Measurements from ENCODE around the gene RRBP1.

RRBP1 gene

DNA sequence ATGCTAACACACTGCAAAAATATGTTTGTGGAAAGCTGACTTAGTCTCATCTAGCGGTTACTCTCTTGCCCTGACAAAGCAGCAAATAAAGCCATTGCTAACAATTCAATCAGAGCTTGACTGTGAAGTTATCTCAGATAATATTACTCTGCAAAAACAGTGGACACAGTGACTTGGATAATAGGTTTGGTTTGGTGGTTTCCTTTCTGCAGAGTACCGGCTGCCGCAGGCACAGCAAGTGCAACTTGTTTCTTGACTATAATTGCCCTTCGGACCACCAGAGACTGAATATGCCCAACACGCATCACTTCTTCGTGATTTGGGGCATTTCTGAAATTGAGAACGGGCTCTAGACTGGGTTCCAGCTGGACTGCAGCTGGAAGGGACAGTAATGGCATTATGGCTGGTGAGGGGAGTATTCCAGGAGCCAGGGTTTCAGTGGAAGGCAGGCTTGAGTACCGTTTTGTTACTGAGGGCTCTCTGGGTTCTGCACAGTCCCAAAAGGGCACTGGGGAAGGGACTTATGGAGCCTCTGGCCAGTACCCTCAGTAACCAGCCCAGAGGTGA is 72.1 kb downstream of the RRBP1 start:
- no peak for DNase-seq (ENCODE audit: low spot score)

DNA sequence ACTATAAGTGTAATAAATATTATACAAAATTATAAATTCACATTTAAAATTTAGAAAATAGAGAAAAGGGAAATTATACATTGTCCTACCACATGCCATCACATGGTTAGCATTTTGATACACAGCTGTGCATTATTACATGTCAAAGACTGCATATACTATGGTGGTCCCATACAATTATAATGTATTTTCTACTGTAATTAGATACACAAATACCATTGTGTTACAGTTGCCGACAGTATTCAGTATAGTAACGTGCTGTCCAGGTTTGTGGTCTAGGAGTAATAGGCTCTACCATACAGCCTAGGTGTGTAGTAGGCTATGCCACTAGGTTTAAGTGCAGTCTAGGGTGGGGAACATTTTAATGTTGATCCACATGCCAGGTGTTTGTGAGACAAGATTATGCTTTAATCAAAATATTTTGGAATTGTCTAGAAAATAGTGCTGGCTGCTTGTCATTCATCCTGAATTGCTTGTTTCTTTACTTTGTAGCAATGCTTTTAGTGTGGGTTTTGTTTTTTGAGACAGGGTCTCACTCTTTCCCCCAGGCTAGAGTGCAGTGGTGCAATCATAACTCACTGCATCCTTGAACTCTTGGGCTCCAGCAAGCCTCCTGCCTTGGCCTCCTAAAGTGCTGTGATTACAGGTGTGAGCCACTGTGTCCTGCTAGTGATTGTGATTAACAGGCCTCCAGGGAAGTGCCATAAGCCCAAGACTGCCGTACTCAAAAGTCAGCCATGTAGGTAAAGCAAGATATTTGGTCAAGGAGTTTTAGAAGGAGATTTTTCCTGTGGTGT is 73.1 kb downstream of the RRBP1 start:
- no peak for DNase-seq (ENCODE audit: low spot score)

DNA sequence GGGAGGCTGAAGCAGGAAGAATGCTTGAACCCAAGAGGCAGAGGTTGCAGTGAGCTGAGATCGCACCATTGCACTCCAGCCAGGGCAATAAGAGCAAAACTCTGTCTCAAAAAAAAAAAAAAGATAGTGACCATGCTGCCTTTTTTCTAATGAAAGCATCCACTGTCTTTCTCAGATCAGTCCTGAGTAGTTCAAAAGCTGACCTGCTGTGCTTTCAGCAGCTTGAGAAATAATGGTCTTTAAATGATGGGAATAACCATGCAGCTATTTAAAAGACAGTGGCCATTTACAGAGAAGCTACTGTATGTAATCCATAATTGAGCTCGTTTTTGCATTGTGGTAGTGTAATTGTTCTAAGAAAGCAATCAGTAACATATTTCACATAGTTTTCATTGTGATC is 76.0 kb downstream of the RRBP1 start:
- no peak for DNase-seq (ENCODE audit: low spot score)

GRCh38 chr20:17605131-17605660 is 76.8 kb downstream of the RRBP1 start:
- DNase-seq (ENCODE audit: low spot score): no peak

DNA sequence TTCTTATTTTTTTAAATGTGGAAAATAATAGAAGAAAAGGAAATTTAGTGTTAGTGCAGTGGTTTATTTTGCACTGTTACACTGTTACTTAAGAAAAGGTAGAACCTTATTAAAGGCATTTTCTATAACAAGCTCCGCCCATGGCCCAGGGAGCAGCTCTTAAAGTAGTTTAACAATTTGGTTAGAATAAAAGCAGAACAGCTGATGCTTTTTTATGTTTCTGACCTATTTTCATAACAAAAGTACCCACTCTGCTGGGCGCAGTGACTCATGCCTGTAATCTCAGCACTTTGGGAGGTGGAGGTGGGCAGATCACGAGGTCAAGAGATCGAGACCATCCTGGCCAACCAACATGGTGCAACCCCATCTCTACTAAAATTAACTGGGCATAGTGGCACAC is 79.5 kb downstream of the RRBP1 start:
- DNase-seq (ENCODE audit: low spot score): no peak

DNA sequence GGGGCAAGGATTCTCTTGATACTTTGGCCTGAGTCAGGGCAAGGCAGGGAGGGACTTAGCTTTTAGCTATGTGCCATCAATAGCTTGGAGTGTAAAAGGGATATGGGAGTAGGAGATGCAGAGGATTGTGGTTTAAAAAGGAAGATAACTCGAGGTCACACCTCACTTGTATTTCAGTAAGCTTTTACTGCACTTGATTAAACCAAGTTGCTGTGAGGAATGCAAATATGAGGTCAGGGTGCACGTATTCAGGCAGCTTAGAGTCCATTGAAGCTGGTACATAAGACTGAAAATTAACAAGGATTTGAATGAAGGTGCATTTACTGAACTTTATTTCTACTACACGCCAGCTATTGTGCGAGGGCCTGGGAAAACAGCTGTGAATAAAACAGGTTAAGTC is 80.1 kb downstream of the RRBP1 start:
- DNase-seq (ENCODE audit: low spot score): no peak

- DNase-seq (ENCODE audit: low spot score): no peak
These were observed 84.0 kb downstream of the RRBP1 start for GRCh38 chr20:17598013-17598550.

GRCh38 chr20:17595856-17596255 is 86.2 kb downstream of the RRBP1 start:
- DNase-seq (ENCODE audit: low spot score): no peak

GRCh38 chr20:17594443-17594842 is 87.6 kb downstream of the RRBP1 start:
- DNase-seq (ENCODE audit: low spot score): no peak

DNA sequence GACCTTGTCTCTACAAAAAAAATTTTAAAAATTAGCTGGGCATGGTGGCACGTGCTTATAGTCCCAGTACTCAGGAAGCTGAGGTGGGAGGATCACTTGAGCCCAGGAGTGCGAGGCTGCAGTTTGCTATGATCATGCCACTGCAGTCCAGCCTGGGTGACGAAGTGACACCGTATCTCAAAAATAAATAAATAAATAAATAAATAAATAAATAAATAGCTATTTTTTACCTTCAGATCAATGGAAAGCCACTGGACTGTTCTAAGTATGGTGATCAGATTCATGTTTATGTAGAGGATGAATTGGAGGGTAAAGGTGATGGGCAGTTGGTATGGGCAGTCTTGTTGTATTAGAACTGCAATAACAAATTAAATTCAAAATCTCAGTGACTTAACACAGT is 88.1 kb downstream of the RRBP1 start:
- DNase-seq (ENCODE audit: low spot score): no peak

DNA sequence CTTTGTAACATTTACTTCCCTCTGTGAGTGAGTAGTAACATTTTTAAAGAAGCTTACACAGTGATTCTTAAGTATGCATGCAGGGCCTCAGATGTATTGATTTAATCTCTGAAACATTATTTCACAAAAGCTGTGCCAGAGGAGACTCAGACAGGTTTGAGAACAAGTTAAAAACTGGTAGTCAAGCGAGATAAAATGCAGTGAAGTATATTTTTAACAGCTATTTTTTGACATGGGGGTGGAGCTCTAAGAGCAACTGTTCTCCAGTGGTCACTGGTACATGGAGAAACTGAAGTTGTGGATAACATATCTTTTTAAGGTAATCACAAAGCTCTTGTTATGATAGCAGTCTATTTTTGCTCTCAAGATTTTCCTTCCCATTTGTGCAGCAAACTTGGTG is 91.8 kb downstream of the RRBP1 start:
- DNase-seq (ENCODE audit: low spot score): no peak

- no peak for DNase-seq (ENCODE audit: low spot score)
These were observed 92.7 kb downstream of the RRBP1 start for GRCh38 chr20:17589161-17589834.

DNA sequence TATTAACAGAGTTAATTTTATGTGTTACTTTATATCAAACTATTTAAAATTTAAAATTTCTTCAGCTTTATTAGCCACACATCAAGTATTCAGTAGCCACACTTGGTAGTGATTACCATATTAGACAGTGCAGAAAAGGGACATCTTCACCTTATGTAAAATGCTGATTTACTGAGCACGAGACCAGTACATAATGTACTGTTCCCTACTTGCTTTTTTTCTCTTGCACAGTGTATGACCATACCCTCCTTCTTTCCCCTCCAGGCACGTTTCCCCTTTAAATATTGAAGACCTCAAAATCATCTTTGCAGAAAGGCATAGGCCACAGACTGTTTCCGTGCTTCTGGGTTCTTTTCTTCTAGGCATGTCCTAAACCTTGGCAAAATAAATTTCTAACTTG is 94.2 kb downstream of the RRBP1 start:
- DNase-seq (ENCODE audit: low spot score): no peak

GRCh38 chr20:17587148-17587547 is 94.9 kb downstream of the RRBP1 start:
- DNase-seq (ENCODE audit: low spot score): no peak

GRCh38 chr20:17586250-17586649 is 95.8 kb downstream of the RRBP1 start:
- DNase-seq (ENCODE audit: low spot score): no peak

- no peak for DNase-seq (ENCODE audit: low spot score)
These were observed 97.4 kb downstream of the RRBP1 start for GRCh38 chr20:17584689-17585088.

DNA sequence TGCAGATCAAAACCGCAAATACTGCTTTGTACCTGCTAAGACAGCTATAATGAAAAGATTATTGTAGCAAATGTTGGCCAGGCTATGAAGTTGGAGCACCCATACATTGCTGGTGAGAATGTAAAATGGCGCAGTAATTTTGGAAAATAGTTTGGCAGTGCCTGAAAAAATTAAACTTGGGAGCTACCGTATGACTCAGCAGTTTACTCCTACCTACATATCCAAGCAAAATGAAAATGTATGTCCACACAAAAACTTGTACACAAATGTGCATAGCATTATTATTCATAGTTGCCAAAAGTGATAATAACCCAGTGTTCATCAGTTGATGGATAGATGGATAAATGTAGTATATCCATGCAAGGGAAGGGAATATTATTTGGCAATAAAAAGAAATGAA is 98.9 kb downstream of the RRBP1 start:
- DNase-seq (ENCODE audit: low spot score): no peak

- no peak for DNase-seq (ENCODE audit: low spot score)
These were observed 101.1 kb downstream of the RRBP1 start for GRCh38 chr20:17580895-17581294.

DNA sequence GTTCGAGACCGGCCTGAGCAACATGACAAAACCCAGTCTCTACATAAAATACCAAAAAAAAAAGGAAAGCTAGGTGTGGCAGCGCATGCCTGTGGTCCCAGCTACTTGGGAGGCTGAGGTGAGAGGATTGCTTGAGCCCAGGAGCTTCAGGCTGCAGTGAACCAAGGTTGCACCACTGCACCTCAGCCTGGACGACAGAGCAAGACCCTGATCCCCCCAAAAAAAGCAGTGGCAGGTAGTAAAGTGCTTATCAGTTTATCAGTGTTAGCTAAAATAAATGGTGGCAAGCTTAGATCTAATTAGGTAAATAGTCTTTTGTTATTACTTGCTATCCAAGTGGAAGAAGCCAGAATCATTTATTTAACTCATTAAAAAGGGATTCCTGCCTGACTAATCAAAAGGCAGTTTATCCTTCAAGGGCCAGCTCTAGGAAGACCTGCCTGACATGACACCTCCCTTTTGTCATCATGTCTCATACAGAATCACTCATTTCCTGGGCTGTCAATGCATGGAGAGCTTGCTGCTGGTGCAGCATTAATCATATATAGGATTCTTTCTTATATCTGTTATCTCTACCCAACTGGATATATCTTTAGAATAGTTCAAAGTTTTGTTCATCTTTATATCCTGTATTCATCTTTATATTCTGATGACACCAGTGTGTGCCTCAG is 102.5 kb downstream of the RRBP1 start:
- no peak for DNase-seq (ENCODE audit: low spot score)

- no peak for DNase-seq (ENCODE audit: low spot score)
These were observed 105.8 kb downstream of the RRBP1 start for GRCh38 chr20:17576215-17576614.

DNA sequence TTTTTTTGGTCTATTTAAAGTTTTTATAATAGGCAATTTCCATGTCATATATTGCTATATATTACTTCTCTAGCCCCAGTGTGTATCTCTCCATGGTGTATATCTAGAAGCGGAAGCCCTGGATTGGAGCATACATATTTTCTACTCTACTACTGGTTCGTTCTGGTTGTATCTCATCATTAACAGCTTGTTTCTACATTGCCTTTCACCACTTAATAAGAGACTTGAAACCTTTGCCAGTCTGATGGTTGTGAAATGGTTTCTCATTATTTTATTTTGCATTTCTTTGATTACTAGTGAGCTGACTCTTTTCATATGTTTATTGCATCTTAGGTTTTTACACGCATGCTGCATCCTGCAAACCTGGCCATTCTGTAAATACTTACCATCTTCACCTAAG is 108.6 kb downstream of the RRBP1 start:
- no peak for DNase-seq (ENCODE audit: low spot score)

GRCh38 chr20:17572034-17572638 is 109.9 kb downstream of the RRBP1 start:
- no peak for DNase-seq (ENCODE audit: low spot score)
